CD8-positive, alpha-beta memory T cell (primary cell): ENCODE results near the gene WNT11. TPM values are rescaled to one million over a fixed set of nuclear protein-coding genes. Genes with fewer than 3 reads are reported as not detected.

Source experiments
- CTCF ChIA-PET: fragments of 350-600 bp; sonication (Branson Sonifier 250); formaldehyde crosslinking; loops from one replicate; lab custom pipeline; 2021; ENCODE audit warnings: antibody characterized with exemption; lab: Charles Lee
- POLR2A ChIA-PET: fragments of 350-600 bp; sonication (Branson Sonifier 250); formaldehyde crosslinking; loops from one replicate; lab custom pipeline; 2021; ENCODE audit warnings: antibody characterized with exemption; lab: Charles Lee
- DNase-seq, 5 donors: peaks; one replicate each; pipeline versions ENCODE4 v3.0.0 to v3.0.0-alpha.2; 2020 to 2022; ENCODE audit warnings: mixed read lengths in 1 of 5
- H3K27ac ChIP-seq: one replicate; pipeline ENCODE4 v1.7.0; 2013; ENCODE audit warnings: low read depth, mild to moderate bottlenecking, low read length, moderate library complexity
- H3K27me3 ChIP-seq: 2 replicates; pipeline ENCODE4 v1.7.0; 2013; ENCODE audit warnings: low read length, mild to moderate bottlenecking; ENCODE audit not compliant: insufficient read depth, poor library complexity, severe bottlenecking
- H3K36me3 ChIP-seq: 2 replicates; pipeline ENCODE4 v1.7.0; 2013; ENCODE audit warnings: mild to moderate bottlenecking, low read length, moderate library complexity; ENCODE audit not compliant: insufficient read depth
- H3K4me1 ChIP-seq: 2 replicates; pipeline ENCODE4 v1.7.0; 2013; ENCODE audit warnings: mild to moderate bottlenecking, low read length, moderate library complexity; ENCODE audit not compliant: insufficient read depth
- H3K4me3 ChIP-seq: 2 replicates; pipeline ENCODE4 v1.7.0; 2013; ENCODE audit warnings: mild to moderate bottlenecking, low read length
- H3K9me3 ChIP-seq: 2 replicates; pipeline ENCODE4 v1.7.0; 2013; ENCODE audit warnings: mild to moderate bottlenecking, low read length
- H3K27ac Mint-ChIP-seq, 8 donors: one replicate each; pipeline ENCODE4 v1.8.0; 2020 to 2021; ENCODE audit warnings: mixed read lengths in 8 of 8, mild to moderate bottlenecking in 6 of 8, inconsistent platforms in 3 of 8, moderate library complexity in 3 of 8
- H3K27me3 Mint-ChIP-seq, 2 donors: one replicate each; pipeline ENCODE4 v1.8.0; 2020 to 2021; ENCODE audit warnings: mixed read lengths in 2 of 2, mild to moderate bottlenecking in 1 of 2, moderate library complexity in 1 of 2
- H3K36me3 Mint-ChIP-seq, 3 donors: one replicate each; pipeline ENCODE4 v1.8.0; 2020 to 2021; ENCODE audit warnings: mixed read lengths in 3 of 3, inconsistent platforms in 1 of 3, mild to moderate bottlenecking in 1 of 3
- H3K4me1 Mint-ChIP-seq, 3 donors: one replicate each; pipeline ENCODE4 v1.8.0; 2020 to 2021; ENCODE audit warnings: mixed read lengths in 3 of 3, inconsistent platforms in 1 of 3, mild to moderate bottlenecking in 1 of 3
- H3K4me3 Mint-ChIP-seq, 7 donors: one replicate each; pipeline ENCODE4 v1.8.0; 2020 to 2021; ENCODE audit warnings: mixed read lengths in 7 of 7, mild to moderate bottlenecking in 6 of 7, moderate library complexity in 4 of 7, inconsistent platforms in 2 of 7
- H3K9me3 Mint-ChIP-seq, 5 donors: one replicate each; pipeline ENCODE4 v1.8.0; 2020 to 2022; ENCODE audit warnings: mixed read lengths in 5 of 5, mild to moderate bottlenecking in 3 of 5, moderate library complexity in 2 of 5, inconsistent platforms in 1 of 5
- polyA plus RNA-seq: library from polyadenylated mRNA; unstranded; fragments of 300-500 nt; fragmentation: Illumina TruSeq; gene quantifications from one replicate; pipeline ENCODE4 v1.2.3, GENCODE V29; 2021
- total RNA-seq, 2 experiments: library from RNA; stranded (reverse); gene quantifications; one replicate each; pipeline ENCODE4 v1.2.3, GENCODE V29; 2021

WNT11 gene
- total and polyA plus RNA-seq, 3 experiments from 2014 or later, result 0.28 to 1.2 TPM; not detected in 1

- H3K36me3 ChIP-seq, result no peaks in the 10 kb centered on the region
- no peaks in the 10 kb centered on the region for H3K27me3 ChIP-seq
- no peak overlapping the region for H3K27ac ChIP-seq
- Mint-ChIP-seq H3K27me3 (peaks cover 11 to 12% of the 10 kb centered on the region in 2 donors), H3K4me1 (peaks cover 1 to 9% (median 3%) of the 10 kb centered on the region in 3 donors), H3K4me3 (peak overlapping the region in 1 of 7 donors; percentile 32), H3K9me3 (no peaks in the 10 kb centered on the region), H3K36me3 (no peaks in the 10 kb centered on the region), H3K27ac (no peak overlapping the region)
- ChIA-PET POLR2A (no interaction called here), CTCF (no interaction called here)
- no peaks in the 10 kb centered on the region for H3K9me3 ChIP-seq
- no peaks in the 10 kb centered on the region for H3K4me1 ChIP-seq
- H3K4me3 ChIP-seq, result no peak overlapping the region
- no peak for DNase-seq
These were observed 9.6 kb upstream of the WNT11 start for GRCh38 chr11:76215941-76216340.

GRCh38 chr11:76214968-76215548, 8.8 kb upstream of the WNT11 start:
- POLR2A ChIA-PET, result no interaction called here
- CTCF ChIA-PET, result interaction anchor here (1.0 kb wide), 1 partner anchor 103 kb away, joined by 3 read pairs; no protein-coding TSS in a partner anchor
- peaks cover 3 to 12% (median 4%) of the 10 kb centered on the region in 3 donors for H3K4me1 Mint-ChIP-seq

GRCh38 chr11:76214186-76214585, 7.9 kb upstream of the WNT11 start:
- no peak overlapping the region for H3K27ac Mint-ChIP-seq
- Histone ChIP-seq H3K36me3 (no peaks in the 10 kb centered on the region), H3K9me3 (no peaks in the 10 kb centered on the region), H3K27me3 (no peaks in the 10 kb centered on the region), H3K4me1 (no peaks in the 10 kb centered on the region), H3K27ac (no peak overlapping the region), H3K4me3 (no peak overlapping the region)
- no peaks in the 10 kb centered on the region for H3K9me3 Mint-ChIP-seq
- peaks cover 9% of the 10 kb centered on the region in 2 donors for H3K27me3 Mint-ChIP-seq
- H3K36me3 Mint-ChIP-seq, result no peaks in the 10 kb centered on the region
- CTCF ChIA-PET, result no interaction called here
- H3K4me3 Mint-ChIP-seq, result peak overlapping the region in 1 of 7 donors; percentile 24
- POLR2A ChIA-PET, result no interaction called here
- peaks cover 3 to 12% (median 4%) of the 10 kb centered on the region in 3 donors for H3K4me1 Mint-ChIP-seq
- DNase-seq, result no peak

More at GRCh38 chr11:76214968-76215548, 8.8 kb upstream of the WNT11 start:
- no peak overlapping the region for H3K27ac Mint-ChIP-seq
- Histone ChIP-seq H3K27ac (no peak overlapping the region), H3K4me3 (no peak overlapping the region), H3K27me3 (no peaks in the 10 kb centered on the region), H3K36me3 (no peaks in the 10 kb centered on the region), H3K4me1 (no peaks in the 10 kb centered on the region), H3K9me3 (no peaks in the 10 kb centered on the region)
- no peak overlapping the region for H3K4me3 Mint-ChIP-seq
- no peak for DNase-seq
- H3K36me3 Mint-ChIP-seq, result no peaks in the 10 kb centered on the region
- peaks cover 10 to 12% of the 10 kb centered on the region in 2 donors for H3K27me3 Mint-ChIP-seq
- no peaks in the 10 kb centered on the region for H3K9me3 Mint-ChIP-seq

GRCh38 chr11:76212086-76213035, 6.1 kb upstream of the WNT11 start:
- Histone ChIP-seq H3K4me3 (no peak overlapping the region), H3K27me3 (peaks cover 12% of the 10 kb centered on the region), H3K36me3 (no peaks in the 10 kb centered on the region), H3K27ac (no peak overlapping the region), H3K9me3 (no peaks in the 10 kb centered on the region), H3K4me1 (peaks cover 9% of the 10 kb centered on the region)
- H3K4me1 Mint-ChIP-seq, result peaks cover 4 to 20% (median 6%) of the 10 kb centered on the region in 3 donors
- peak overlapping the region in 5 of 7 donors; percentile 15 to 88 (median 75) for H3K4me3 Mint-ChIP-seq
- peak overlapping the region in 1 of 8 donors; percentile 14 for H3K27ac Mint-ChIP-seq
- ChIA-PET POLR2A (interaction anchor here (1.3 kb wide), 1 partner anchor 22 kb away, joined by 4 read pairs; no protein-coding TSS in a partner anchor), CTCF (interaction anchor here (8.9 kb wide), 1 partner anchor 105 kb away, joined by 303 read pairs; no protein-coding TSS in a partner anchor)
- no peaks in the 10 kb centered on the region for H3K9me3 Mint-ChIP-seq
- DNase-seq, result no peak
- H3K27me3 Mint-ChIP-seq, result peaks cover 9 to 13% of the 10 kb centered on the region in 2 donors
- H3K36me3 Mint-ChIP-seq, result no peaks in the 10 kb centered on the region

- no peak for DNase-seq
- Mint-ChIP-seq H3K9me3 (no peaks in the 10 kb centered on the region), H3K36me3 (no peaks in the 10 kb centered on the region), H3K27me3 (peaks cover 13 to 18% of the 10 kb centered on the region in 2 donors), H3K27ac (peak overlapping the region in 2 of 8 donors; percentile 26 to 43), H3K4me1 (peaks cover 8 to 29% (median 12%) of the 10 kb centered on the region in 3 donors), H3K4me3 (peak overlapping the region; percentile 46 to 88 (median 75))
- Histone ChIP-seq H3K9me3 (no peaks in the 10 kb centered on the region), H3K27ac (no peak overlapping the region), H3K27me3 (peaks cover 20% of the 10 kb centered on the region), H3K4me1 (peaks cover 17% of the 10 kb centered on the region), H3K4me3 (peak overlapping the region; percentile 22), H3K36me3 (no peaks in the 10 kb centered on the region)
- POLR2A ChIA-PET, result interaction anchor here (1.3 to 4.7 kb wide), 2 partner anchors 24 to 43 kb away, joined by 3 to 39 read pairs; no protein-coding TSS in a partner anchor
- CTCF ChIA-PET, result interaction anchor here (5.1 to 8.9 kb wide), 2 partner anchors 24 to 107 kb away, joined by 162 to 303 read pairs; no protein-coding TSS in a partner anchor
These were observed 4.9 kb upstream of the WNT11 start for GRCh38 chr11:76210931-76211851.

GRCh38 chr11:76209973-76210930, 4.0 kb upstream of the WNT11 start:
- Mint-ChIP-seq H3K27me3 (peaks cover 22 to 26% of the 10 kb centered on the region in 2 donors), H3K27ac (peak overlapping the region in 1 of 8 donors; percentile 43), H3K4me3 (peak overlapping the region; percentile 73 to 88 (median 75)), H3K9me3 (no peaks in the 10 kb centered on the region), H3K36me3 (no peaks in the 10 kb centered on the region), H3K4me1 (peaks cover 13 to 38% (median 18%) of the 10 kb centered on the region in 3 donors)
- peaks cover 29% of the 10 kb centered on the region for H3K27me3 ChIP-seq
- no peak overlapping the region for H3K27ac ChIP-seq
- H3K36me3 ChIP-seq, result no peaks in the 10 kb centered on the region
- no peaks in the 10 kb centered on the region for H3K9me3 ChIP-seq
- CTCF ChIA-PET, result interaction anchor here (0.9 to 8.9 kb wide), 11 partner anchors 8 to 314 kb away, joined by 3 to 303 read pairs (median 15); partner anchors contain the start of gene EMSY
- POLR2A ChIA-PET, result interaction anchor here (1.3 to 4.7 kb wide), 3 partner anchors 24 to 78 kb away, joined by 3 to 39 read pairs (median 4); no protein-coding TSS in a partner anchor
- peaks cover 23% of the 10 kb centered on the region for H3K4me1 ChIP-seq
- peak in 3 of 5 donors; percentile 31 to 57 (median 33) for DNase-seq
- H3K4me3 ChIP-seq, result peak overlapping the region; percentile 94
